AG09309 (cell line): Measurements from ENCODE around the gene SMG6.

Source experiments
- DNase-seq: peaks from one replicate; pipeline ENCODE4 v3.0.0-alpha.2; 2010; ENCODE audit warnings: low read depth
- H3K4me3 ChIP-seq: 2 replicates; pipeline ENCODE4 v1.5.1; 2011; ENCODE audit warnings: mild to moderate bottlenecking, low read depth, low read length, moderate library complexity; ENCODE audit not compliant: control insufficient read depth
- CTCF ChIP-seq: IDR thresholded peaks from 2 replicates; pipeline ENCODE4 v1.5.1; 2011; ENCODE audit warnings: mild to moderate bottlenecking, low read depth, low read length, inconsistent platforms; ENCODE audit not compliant: insufficient read depth, control insufficient read depth; ENCODE audit errors: missing control alignments

The SMG6 gene

GRCh38 chr17:2077040-2077439 is 226.5 kb downstream of the SMG6 start:
- DNase-seq: no peak
- TF ChIP-seq CTCF: no peak
- no peak overlapping the region for H3K4me3 ChIP-seq

DNA sequence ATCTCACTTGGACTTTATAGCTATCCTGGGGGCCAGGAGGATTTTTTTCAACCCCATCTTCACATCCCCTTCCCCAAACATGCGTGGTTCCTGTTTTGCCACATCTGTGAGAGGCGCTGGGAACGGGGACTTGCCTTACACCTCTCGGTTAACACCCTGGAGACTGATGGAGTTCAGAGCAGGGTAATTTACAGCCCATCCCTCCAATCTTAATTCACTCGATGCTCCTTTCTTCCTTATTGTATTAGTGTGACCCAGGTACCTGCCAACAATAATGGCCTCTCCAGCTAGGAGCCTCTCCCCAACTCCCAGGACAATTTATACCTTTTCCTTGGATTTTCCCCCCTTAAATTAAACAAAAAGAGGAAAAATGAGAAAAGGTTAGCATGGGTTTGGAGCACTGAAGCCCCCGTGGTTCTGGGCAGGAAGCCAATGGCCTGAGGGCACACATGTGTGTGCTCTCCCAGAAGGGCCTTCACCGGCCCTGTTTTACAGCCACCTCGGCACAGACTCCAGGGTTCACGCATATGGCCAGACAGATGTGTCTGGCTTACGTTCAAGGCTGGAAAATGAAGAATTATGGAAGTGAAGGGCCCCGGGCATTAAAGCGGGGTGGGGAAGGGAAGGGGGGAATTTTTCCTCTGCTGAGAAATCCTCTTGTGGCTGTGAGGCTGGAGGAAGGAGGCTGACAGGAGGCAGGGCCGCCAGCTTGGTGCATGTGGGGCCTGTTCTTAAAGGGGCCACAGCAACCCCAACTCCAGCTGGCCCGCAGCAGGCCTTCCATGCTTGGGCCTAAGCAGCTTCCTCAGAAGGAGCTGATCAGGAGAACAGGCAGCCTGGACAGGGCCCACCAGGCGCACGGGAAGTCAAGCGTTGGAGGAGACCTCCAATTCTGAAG is 227.2 kb downstream of the SMG6 start:
- DNase-seq: no peak
- TF ChIP-seq CTCF: no peak
- H3K4me3 ChIP-seq: no peak overlapping the region

DNA sequence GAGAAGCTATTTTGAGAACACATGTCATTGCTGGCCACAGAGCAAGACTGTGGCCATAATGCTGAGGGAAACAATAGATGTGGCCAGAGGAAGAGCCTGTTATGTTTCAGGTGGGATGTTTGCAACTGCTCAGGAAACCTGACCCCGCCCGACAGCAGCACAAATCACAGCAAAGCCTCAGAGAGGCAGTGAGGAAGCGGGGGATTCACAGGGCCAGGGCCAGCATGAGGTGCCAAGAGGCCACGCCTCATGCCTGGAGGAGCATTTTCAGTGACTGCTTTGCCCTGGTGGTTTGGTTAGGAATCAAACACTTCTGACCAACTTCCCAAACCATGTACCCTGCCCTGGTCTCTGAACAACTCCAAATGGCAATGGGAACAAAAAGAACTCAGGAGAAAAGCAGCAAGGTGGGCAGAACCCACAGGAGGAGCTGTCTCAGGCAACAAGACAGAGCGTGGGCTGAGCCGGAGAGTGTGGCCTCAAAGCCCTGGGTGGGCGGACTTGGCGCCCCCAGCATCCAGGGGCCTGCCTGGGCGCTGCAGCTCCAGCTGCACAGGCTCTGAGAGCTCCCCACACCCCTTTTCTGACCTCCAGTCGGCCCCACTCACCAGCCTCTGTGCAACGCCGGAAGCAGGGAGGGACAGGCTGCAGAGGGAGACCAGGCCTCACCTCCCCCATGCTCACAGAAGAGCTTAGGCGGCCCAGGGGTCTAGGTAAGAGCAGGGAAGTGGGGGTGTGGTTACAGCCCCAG is 228.1 kb downstream of the SMG6 start:
- no peak overlapping the region for H3K4me3 ChIP-seq
- TF ChIP-seq CTCF: no peak
- no peak for DNase-seq

DNA sequence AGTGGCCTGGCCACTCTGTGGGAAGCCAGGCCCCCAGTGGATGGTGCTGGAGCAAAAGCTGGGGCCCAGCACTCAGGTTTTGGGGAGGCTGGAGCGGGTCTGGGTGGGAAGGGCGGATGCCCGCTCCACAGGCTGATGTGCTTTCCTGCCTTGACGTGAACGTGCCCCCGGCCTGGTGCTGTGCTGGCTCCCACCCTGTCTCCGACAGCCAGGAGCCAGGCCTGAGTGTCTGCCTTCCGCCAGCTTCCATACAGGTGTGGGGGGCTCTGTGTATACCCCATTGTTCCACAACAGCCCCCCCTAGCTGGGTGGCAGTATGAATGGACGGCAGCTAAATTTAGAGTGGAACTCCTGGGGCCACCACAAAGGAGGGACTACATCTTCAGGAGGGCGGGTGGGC is 228.7 kb downstream of the SMG6 start:
- no peak for TF ChIP-seq CTCF

DNA sequence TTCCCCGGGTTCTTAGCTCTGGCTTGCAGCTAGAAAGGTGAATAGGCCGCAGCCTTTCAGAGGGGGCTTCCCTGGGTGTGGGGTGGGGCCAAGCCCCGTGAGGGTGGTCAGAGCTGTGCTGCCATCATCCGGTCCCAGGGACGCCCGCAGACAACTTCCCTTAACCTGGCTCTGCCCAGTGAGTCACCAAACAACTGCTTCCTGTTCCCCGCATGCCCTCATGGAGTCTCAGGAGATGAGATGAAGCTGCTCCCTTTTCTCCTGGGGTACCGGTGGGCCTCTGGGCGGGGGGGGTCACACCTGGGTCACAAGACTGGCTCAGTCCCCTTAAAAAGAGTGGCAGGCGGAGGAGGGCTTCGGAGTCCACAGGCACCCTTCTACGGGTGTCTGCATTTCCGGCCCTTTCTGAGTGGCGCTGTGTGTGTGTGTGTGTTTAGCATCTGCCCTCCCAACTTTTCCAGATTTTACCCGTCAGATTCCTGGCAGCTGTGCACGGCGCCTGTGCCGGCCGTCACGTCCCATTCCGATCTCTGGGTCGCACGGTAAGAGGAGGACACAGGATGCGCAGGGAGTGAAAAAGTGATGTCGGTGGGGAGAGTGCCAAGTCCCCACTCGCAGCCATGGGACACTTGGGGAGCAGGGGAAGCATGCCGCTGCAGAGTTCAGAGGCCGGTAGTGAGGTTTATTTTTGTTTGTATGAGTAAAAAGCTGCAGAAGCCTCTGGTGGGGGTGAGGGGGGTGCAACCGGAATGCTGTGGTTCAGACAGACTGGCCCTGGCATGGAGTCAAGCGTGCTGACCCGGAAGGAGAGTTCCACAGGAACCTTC is 231.9 kb downstream of the SMG6 start:
- no peak for TF ChIP-seq CTCF
- no peak for DNase-seq
- H3K4me3 ChIP-seq: no peak overlapping the region

More for the DNA sequence above, 228.7 kb downstream of the SMG6 start:
- H3K4me3 ChIP-seq: no peak overlapping the region
- DNase-seq: no peak

- DNase-seq: no peak
- H3K4me3 ChIP-seq: no peak overlapping the region
- TF ChIP-seq CTCF: no peak
Observed at GRCh38 chr17:2071024-2071385, 232.6 kb downstream of the SMG6 start.
